ENCODE results near the gene EEF1B2.
A peak's percentile ranks its signal among the peaks of the same experiment; 100 is the strongest.
"Not testable (repeated sequence)": the region's sequence is repeated elsewhere in the genome, so short reads cannot be mapped to it uniquely, and the experiment has no call there.

The EEF1B2 gene

DNA sequence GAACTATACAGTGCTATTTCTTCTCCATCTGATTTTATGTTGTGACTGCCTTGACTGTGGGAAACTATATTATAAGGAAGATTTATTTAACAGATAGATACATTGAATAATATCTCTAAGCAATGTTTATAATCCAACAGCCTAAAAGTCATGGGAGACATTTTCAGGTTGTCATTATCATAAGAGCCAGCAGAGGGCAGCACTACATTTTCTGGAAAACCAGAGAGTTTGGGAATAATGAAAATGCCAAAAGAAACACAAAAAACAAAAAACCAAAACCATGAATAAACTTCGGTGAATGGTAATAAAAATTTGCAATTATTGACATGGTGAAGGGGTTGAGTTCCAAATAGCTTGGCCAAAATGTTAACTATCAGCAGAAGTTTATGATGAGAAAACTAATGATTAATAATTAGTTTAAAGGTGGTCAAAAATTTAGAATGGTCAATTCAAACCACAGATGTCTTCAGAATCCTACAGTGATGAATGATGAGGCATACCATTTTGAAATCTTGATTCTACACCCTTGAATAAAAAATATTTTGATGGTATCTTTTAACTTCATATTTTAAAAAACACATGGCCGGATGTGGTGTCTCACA is 4.7 kb downstream of the EEF1B2 start:
- peak; percentile 21 for DNase-seq (ENCODE audit: low read depth)

DNA sequence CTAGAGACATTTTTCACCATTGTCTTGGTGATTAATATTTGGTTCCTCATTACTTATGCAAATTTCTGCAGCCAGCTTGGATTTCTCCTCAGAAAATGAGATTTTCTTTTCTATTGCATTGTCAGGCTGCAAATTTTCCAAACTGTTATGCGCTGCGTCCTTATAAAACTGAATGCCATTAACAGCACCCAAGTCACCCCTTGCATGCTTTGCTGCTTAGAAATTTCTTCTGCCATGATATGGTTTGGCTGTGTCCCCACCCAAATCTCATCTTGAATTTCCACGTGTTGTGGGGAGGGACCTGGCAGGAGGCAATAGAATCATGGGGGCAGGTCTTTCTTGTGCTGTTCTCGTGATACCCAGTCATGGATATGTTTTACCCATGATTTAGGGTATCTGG is 8.5 kb downstream of the EEF1B2 start:
- DNase-seq (ENCODE audit: low read depth): not testable (repeated sequence)

DNA sequence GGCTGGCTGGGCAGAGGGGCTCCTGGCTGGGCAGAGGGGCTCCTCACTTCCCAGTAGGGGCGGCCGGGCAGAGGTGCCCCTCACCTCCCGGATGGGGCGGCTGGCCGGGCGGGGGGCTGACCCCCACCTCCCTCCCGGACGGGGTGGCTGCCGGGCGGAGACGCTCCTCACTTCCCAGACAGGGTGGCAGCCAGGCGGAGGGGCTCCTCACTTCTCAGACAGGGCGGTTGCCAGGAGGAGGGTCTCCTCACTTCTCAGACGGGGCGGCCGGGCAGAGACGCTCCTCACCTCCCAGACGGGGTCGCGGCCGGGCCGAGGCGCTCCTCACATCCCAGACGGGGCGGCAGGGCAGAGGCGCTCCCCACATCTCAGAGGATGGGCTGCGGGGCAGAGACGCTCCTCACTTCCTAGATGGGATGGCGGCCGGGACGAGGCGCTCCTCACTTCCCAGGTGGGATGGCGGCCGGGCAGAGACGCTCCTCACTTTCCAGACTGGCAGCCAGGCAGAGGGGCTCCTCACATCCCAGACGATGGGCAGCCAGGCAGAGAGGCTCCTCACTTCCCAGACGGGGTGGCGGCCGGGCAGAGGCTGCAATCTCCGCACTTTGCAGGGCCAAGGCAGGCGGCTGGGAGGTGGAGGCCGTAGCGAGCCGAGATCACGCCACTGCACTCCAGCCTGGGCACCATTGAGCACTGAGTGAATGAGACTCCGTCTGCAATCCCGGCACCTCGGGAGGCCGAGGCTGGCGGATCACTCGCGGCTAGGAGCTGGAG is 12.1 kb downstream of the EEF1B2 start:
- not testable (repeated sequence) for DNase-seq (ENCODE audit: low read depth)

DNA sequence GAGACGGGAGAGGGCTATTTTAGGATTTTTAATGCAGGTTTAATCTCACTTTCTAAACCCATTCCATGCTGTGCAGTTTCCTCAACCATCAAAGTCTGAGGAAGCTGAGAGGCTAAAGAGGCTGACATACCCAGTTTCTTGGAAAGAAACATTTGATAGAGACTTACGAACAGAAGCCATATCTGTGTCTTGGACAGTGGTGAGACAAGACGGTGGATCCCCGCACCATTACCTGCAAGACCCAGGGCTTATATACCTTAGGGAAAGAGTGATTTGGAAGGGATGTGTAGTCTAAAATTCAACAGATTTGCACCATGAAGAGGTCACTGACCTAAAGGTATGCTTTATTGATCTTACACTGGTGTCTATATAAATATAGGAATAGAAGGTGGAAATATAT is 13.5 kb downstream of the EEF1B2 start:
- no peak for DNase-seq (ENCODE audit: low read depth)

DNA sequence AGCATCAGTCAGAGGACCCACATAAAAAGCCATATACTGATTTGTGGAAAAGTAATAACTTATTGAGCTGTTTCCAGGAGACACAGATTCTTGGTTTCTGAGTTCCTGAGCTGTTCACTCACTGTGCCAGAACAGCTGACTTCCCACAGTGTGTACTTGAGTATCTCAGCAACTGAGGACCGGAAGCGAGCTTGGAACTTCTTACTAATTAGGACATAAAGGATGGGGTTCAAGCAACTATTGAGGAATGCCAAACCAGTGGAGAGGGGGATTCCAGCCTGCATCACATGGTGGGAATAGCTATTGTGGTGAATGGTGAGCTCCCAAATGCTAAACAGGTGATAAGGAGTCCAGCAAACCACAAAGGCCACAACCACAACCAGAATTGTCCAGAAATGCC is 16.4 kb downstream of the EEF1B2 start:
- peak; percentile 16 for DNase-seq (ENCODE audit: low read depth)

DNA sequence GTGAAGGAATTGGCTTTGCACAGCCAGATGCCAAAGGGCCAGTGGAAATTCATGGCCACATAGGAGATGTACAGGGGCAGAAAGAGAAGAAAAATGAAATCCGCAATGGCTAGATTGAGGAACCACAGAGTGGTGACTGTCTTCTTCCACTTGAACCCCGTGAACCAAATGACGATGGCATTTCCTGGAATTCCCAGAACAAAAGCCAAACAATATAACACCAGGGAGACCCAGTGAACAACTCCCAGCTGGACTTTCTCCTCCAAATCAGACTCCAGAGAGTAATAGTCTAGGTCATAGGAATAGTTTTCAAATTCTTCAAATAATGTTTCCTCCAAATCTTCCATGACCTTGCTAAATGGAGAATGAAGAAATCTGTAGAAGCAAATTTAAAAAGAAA is 17.2 kb downstream of the EEF1B2 start:
- DNase-seq (ENCODE audit: low read depth): no peak

DNA sequence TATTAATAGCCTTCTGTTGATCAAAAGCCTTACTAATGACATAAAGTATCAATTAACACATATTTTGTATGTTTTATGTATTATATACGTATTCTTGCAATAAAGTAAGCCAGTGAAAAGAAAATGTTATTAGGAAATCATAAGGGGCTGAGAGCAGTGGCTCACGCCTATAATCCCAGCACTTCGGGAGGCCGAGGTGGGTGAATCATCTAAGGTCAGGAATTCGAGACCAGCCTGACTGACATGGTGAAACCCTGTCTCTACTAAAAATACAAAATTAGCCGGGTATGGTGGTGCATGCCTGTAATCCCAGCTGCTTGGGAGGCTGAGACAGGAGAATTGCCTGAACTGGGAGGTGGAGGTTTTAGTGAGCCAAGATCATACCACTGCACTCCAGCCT is 21.8 kb downstream of the EEF1B2 start:
- DNase-seq (ENCODE audit: low read depth): peak; percentile 57

DNA sequence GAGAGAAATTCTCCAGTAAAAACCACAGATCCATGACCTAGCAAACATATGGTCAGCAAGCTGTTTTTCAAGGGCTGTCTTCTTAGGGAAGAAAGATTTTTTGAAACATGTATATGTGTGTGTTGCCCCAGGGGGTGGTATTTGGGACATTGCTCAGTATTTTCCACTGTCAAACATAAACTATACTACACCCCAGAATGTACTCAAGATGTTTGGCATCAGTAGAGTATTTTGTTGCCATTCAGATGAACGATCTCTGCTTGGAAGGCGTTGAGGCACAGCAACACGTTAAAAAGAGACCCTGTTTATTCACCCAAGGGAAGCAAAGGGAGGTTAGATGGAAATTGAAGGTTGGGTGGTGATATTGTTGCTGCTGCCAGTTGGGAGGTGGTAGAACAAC is 30.0 kb downstream of the EEF1B2 start:
- no peak for DNase-seq (ENCODE audit: low read depth)

DNA sequence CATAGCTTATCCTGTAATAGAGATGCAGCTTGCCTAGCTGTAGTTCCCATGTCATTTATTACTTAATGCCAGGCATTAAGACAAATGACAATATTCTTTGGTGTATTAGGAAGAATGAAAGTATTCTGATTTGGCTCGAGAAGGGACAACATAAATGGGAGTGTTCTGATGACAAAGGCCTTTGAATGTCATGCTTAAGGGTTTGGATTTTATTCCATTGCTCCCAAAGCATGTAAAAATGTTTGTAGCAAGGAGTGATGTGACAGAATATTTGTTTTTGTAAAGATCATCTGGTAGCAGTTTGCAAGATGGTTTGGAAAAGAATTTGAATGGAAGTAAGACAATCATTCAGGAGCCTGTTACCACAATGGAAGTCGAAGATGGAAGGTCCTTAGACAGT is 30.4 kb downstream of the EEF1B2 start:
- DNase-seq (ENCODE audit: low read depth): no peak

DNA sequence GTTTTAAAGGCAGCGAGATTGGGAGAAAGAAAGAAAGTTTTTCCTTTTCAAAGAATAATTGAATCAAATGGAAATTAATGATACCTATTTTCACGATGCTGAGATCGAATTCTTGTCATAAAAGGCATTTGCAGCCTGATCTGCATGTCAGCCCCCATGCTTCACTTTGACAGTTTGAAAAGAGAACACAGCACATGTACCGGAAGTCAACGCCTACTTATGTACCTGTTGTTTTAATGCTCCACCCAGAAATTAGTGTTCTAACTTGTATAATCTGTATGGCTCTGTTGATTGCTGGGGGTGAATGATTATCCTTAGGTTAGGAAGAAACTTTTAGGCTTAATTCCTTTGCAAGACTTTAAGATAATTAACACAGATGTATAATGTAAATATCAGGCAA is 31.0 kb downstream of the EEF1B2 start:
- no peak for DNase-seq (ENCODE audit: low read depth)

DNA sequence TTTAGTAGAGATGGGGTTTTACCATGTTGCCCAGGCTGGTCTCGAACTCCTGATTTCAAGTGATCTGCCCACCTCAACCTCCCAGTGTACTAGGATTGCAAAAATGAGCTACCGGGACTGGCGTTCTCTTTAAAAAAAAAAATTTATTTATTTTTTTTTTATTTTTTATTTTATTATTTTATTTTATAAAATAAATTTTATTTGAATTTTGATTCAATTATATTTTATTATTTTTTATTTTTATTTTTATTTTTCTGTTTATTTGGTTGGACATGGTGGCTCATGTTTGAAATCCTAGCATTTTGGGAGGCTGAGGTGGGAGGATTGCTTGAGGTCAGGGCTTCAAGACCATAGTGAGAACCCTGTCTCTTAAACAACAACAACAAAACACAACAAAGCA is 32.5 kb downstream of the EEF1B2 start:
- DNase-seq (ENCODE audit: low read depth): no peak

DNA sequence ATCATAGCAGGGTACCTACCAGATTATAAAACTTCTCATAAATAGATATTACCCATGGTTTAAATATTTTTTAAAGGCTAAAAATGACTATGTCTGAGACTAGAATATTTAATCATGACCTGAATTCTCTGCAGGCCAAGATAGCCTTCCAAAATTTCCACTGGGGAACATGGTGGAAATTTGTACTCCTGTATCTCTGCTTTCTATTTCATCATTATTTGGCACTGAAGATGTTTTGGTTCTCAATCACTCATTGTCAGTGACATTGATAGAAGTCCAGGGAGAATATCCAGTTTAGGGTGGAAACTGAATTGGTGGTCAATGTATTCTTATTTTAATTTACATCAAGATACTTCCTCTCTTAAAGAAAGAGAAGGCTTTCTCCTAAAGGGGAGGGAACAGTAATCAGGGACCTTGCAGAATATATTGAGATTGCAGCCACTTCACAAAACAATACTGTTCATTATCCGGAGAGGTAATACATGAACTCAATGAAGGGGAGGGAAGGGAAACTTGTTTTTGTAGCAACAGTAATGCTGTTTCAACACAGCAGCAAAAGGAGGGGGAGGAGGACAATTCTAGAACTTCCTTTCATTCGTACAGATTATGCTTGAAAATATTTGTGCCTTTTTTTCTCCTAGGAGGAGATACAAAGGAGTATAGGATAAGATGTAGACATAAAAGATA is 34.1 kb downstream of the EEF1B2 start:
- DNase-seq (ENCODE audit: low read depth): no peak

DNA sequence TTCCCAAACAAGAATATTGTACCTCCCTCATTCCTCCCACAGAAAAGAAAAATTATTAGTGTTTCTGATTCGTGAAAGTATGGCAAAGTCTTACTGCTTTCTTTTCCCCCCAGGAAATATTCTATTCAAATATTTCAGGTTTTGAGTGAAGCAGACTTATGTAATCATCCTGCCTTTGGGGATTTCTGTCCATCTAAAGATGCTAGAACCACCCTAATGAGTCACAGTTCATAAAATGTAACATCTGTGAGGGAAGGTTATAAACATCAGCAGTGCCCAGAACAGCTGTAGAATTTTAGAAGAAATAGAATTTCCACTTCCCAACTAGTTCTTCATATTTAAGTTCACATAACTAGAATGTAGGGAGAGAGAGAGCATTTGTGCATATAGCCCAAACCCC is 39.0 kb downstream of the EEF1B2 start:
- DNase-seq (ENCODE audit: low read depth): peak; percentile 22

DNA sequence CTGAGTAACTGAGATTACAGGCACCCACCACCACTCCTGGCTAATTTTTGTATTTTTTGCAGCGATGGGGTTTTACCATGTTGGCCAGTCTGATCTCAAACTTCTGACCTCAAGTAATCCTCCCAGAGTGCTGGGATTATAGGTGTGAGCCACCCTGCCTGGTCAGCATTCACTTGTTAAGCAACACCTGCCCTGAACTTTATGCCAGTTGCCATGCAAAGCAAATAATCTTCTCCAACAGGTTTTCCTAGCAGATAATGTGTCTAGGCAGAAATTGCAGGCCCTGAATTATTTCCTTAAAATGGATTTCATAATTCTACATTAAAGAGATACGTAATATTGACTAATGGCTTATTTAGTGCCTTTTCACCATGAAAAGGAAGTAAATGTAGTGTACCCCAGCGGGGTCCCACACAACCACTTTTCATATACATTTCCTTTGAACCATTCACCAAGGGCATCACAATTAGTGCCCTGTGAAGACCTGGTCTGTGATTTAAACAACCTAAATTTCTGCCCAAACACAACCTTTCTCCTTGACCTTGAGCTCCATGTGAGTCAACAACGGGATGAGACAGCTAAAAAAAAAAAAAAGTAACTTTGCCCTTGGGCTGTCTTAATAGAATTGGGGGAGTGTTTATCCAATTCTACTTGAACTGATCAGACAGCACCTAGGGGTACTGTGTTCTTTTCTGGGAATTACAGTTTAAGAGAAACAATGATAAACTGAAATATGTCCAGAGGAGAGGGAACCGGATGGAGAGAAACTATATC is 41.6 kb downstream of the EEF1B2 start:
- no peak for DNase-seq (ENCODE audit: low read depth)

DNA sequence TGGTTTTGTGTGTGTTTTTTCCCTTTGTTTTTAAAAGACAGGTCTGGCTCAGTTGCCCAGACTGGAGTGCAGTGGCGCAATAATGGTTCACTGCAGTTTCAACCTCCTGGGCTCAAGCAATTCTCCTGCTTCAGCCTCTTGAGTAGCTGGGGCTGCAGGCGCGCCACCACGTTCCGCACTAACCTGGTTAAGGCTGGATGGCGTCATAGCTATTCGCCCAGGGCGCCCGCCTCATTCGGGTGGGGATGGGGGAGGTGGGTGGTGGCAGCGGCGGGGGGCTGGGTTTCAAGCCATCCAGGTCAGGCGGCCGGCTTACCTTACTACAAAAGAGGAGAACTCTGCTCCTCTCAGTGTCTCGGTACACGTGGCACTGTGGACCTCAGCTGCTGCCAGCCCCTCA is 42.8 kb downstream of the EEF1B2 start:
- no peak for DNase-seq (ENCODE audit: low read depth)

DNA sequence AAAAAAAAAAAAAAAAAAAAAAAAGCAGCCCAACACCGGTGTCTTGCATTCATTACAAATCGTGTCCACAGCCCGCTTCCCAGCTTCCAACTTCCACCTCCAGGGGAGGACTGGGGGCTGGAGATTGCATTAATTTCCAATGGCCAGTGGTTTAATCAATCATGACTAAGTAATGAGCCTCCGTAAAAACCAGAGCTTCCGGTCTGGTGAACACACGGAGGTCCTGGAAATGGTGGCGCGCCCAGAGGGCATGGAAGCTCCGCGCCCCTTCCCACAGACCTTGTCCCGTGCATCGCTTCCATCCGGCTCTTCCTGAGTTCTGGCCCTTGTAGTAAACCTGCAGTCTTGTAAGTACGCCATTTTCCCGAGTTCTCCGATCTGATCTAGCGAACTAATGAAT is 43.6 kb downstream of the EEF1B2 start:
- DNase-seq (ENCODE audit: low read depth): no peak

DNA sequence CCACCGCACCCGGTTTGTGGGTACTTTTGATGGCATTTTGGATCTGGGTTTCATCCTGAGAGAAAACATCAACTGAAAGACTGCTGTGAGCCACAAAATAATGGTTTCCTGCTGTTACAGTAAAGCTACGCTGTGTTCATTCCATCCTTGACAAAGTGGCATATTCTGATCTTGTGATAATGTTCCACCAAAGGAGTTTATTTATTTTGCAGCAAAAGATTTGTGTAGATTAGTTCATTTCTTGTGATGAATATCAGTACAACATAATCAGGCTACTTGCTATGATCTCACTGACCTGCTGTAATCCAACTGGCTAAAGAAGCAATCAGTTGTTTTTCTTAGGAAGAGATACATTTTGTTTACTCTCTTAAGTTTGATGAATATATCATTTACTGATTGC is 45.0 kb downstream of the EEF1B2 start:
- DNase-seq (ENCODE audit: low read depth): peak; percentile 21

DNA sequence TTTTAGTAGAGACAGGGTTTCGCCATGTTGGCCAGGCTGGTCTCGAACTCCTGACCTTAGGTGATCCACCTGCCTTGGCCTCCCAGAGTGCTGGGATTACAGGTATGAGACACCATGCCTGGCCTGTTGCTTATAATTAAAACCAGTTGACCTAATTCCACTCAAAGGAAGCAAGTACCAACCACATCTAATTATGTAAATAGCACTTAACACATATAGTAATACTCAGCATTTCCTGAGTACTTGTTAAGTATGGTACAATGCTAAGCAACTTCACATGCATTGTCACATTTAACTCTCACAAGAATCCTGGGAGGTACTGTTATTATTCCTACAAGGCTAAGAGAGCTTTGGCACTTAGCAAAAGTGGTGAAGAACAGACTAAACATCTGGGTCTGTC is 47.6 kb downstream of the EEF1B2 start:
- DNase-seq (ENCODE audit: low read depth): not testable (repeated sequence)

DNA sequence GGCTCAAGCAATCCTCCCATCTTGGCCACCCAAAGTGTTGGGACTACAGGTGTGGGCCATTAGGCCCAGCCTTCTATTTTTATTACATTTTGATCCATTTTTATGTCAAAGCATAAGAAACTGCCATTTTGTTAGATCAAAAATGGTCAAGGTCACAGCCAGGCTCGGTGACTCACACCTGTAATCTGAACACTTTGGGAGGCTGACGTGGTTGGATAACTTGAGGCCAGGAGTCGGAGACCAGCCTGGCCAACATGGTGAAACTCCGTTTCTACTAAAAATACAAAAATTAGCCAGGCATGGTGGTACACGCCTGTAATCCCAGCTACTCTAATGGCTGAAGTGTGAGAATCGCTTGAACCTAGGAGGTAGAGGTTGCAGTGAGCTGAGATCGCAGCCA is 49.2 kb downstream of the EEF1B2 start:
- DNase-seq (ENCODE audit: low read depth): no peak

DNA sequence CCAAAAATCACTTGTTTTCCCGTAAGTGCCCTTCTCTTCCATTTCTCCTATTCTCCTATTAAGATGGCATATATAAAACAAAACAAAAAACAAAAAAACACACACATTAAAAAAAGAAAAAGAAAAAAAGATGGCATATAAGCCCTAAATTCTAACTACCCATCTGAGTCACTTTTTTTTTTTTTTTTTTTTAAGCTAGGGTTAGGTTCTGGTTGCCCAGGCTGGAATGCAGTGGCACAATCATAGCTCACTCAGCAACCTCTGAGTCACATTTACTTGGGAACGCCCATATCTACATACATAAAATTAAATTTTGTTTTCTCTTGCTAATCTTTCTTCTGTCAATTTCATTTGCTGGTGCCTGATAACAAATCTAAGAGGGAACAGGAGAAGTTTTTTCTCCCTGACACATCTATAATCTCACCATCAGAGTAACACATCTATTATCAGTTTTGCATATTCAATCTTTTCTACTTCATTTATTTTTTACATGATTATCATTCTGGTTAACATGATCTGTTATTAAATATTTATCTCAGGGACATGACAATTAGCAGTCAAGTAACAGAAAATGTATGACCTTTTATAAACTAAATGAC is 52.1 kb downstream of the EEF1B2 start:
- DNase-seq (ENCODE audit: low read depth): peak; percentile 67
